Hematopoietic multipotent progenitor cell (in vitro differentiated cells): Measurements from ENCODE around the gene FRMD5. TPM values are rescaled to one million over a fixed set of nuclear protein-coding genes. Genes with fewer than 3 reads are reported as not detected.

Source experiments
- DNase-seq, 3 donors: peaks; one replicate each; pipeline ENCODE4 v3.0.0-alpha.2; 2011 to 2015; ENCODE audit warnings: low read depth in 2 of 3, low spot score in 2 of 3
- small RNA-seq: library from RNA; depleted of rRNA; stranded (forward); fragments of <200 nt; gene quantifications from one replicate; pipeline ENCODE3, GENCODE V24; 2012
- total RNA-seq: library from RNA; depleted of rRNA; stranded (reverse); fragments of >200 nt; gene quantifications from one replicate; pipeline ENCODE4 v1.2.3, GENCODE V29; 2012

Gene FRMD5
- total RNA-seq, 1 donor, result not detected

DNA sequence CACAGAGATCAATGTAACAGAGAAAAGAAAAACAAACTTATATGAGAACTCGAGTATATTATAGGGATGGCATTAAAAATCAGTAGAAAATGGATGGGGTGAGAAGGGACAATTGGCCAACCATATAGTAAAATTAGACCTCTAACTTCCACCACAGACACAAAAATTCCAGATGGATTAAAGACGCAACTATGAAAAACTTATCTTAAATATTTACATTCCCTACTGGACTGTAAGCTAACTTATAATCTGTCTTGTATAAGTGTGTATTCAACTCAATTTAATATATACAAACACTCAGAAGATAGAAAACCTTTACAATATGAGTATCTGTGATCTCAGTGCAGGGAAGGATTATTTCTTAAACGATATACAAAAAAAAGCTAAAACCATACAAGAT, 373.6 kb downstream of the FRMD5 start:
- no peak for DNase-seq

Small RNAs within 50 kb of the gene (small RNA-seq; reads per million reads assigned to genes)
- gene RF00019, result not detected

Other genes with a start within 250 kb of the FRMD5 start
- 39.9 TPM for gene GOLM2, start 93.4 kb upstream of the FRMD5 start, total RNA-seq
- gene CTDSPL2, start 232.4 kb upstream of the FRMD5 start, total RNA-seq, result 51.4 TPM